ENCODE measurements around the gene IGSF3.
"Not testable (repeated sequence)": the region's sequence is repeated elsewhere in the genome, so short reads cannot be mapped to it uniquely, and the experiment has no call there.

IGSF3 gene

GRCh38 chr1:116572099-116572498, 95.4 kb downstream of the IGSF3 start:
- DNase-seq, result no peak

DNA sequence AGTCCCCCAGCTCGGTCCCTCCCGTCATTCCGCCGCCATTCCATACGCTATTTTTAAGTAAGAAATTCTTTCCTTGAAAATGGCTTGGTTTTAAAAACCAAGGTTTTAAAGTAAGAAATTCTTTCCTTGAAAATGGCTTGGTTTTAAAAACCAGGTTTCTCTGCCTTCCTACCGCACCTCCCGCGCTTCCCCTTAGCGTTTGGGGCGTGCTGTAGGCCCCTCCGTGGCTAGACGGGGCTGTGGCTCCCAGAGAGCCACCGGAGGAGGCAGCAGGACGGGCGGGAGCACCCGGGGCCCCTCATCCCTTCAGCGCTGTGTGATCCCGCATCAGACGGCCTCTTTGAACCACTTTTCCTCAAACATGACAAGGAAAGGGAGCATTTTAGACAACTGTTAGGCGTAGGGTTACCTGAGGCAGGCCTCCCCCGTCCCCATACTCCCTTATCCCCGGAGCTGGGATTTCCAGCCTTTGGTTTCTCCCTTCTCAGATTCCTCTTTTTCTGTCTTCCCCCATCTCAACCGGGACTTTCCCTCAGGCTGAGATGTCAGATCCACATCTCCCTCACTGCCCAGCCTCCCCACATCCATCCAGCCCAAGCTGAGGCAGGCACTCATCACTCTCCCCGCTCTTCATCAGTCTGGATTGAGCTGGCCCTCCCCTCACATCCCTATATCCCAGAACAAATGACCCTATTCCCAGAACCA, 96.2 kb downstream of the IGSF3 start:
- DNase-seq, result no peak

- peak; percentile 72 for DNase-seq
Measured at GRCh38 chr1:116570358-116571214, 96.9 kb downstream of the IGSF3 start, which contains the start of gene CD58. Gene CD58, minus strand, starts transcription at chr1:116571026. Its CDS starts 54 bp downstream, at chr1:116570972.

GRCh38 chr1:116569776-116570357, 97.7 kb downstream of the IGSF3 start:
- no peak for DNase-seq

- no peak for DNase-seq
Measured at GRCh38 chr1:116569381-116569670, 98.2 kb downstream of the IGSF3 start.

DNA sequence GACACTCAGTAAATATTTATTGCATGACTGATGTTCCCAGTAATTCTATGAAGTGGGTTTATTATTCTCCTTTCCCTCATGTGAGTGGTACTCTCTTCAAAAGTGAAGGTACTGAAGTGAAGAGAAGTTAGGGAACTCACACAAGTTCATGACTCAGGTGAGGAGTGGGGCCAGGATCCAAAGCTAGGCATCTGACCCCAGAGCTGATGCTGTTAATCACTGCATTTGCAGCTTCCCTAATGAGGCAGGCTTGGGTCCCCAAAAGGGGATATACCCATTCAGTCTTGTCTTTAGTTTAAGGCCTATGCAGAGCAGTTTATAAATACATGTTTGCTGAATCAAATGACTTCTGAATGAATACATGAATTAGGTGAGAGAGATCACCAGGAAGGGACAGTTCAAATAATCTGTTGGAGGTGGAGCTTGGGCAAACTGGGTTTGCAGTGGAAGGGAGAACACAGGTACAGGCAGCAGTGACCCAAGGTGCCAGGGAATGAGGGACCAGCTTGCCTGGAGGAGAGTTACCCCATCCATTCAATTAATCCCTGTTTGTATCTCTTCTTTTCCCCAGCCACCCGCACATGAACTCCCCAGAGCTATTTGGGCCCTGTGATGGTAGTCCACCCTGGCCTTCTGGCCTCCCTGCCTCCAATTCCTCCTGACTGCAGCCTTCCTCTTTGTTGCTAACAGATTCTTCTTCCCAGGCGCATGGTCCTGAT, 98.7 kb downstream of the IGSF3 start:
- DNase-seq, result no peak

GRCh38 chr1:116567790-116568661, 99.5 kb downstream of the IGSF3 start:
- no peak for DNase-seq

DNA sequence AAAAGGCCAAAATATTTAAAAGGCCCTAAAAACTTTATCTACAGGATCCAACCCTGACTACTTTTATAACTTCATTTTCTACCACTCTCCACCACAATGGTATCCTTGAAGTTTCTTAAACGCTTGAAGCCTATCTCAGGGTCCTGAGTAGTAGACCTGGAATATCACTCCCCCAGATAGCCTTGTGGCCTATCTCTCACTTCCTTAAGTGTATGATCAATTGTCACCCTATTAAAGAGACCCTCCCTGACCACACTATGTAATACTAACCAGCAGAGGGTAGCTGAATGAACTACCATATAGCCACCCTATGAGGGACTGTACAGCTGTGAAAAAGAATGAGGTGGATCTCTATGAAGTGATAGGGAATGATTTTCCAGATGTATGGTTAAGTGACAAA, 102.3 kb downstream of the IGSF3 start:
- no peak for DNase-seq

DNA sequence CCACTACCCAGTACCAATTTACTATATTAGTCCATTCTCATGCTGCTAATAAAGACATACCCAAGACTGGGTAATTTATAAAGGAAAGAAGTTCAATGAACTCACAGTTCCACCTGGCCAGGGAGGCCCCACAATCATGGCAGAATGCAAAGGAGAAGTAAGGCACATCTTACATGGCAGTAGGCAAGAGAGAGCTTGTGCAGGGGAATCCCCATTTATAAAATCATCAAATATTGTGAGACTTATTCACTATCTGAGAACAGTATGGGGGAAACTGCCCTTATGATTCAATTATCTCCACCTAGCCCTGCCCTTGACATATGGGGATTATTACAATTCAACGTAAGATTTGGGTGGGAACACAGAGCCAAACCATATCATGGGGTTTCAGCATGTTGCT, 103.1 kb downstream of the IGSF3 start:
- DNase-seq, result no peak

GRCh38 chr1:116562465-116562864, 105.1 kb downstream of the IGSF3 start:
- not testable (repeated sequence) for DNase-seq

GRCh38 chr1:116561563-116561962, 106.0 kb downstream of the IGSF3 start:
- no peak for DNase-seq

DNA sequence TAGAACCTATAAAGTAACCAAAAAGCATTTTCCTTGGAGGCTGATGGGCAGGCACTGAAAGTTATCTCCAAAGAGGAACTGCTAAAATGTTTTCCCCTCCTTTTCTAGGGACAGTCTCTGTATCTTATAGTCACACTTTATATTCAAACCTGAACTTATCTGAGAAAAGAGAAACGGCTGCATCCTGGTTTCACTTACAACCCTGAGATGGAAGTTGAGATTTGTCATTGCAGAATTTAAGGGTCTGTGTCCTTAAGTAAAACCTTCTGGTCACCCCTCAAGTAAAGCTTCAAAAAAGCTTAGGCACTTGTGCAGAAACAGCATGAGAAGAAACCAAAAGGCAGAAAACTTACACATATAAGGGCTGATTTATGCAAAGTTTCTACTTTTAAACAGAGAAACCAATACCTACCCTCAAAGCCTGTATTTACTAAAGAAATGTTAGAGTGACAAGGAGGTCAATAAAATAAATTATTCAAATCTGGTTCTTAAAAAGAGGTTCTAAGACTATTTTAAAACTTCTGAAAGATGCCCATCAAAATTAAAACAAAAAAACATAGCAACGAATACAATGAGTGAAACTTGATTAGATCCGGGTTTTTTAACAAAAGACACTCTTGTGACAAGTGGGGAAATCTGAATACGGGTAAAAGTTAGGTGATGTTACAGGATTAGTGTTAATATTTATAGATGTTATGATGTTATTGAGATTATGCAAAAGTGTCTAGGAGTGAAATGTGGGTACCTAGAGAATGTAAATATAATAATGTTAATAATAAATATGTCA, 106.6 kb downstream of the IGSF3 start:
- no peak for DNase-seq

GRCh38 chr1:116559304-116559761, 108.2 kb downstream of the IGSF3 start:
- no peak for DNase-seq

DNA sequence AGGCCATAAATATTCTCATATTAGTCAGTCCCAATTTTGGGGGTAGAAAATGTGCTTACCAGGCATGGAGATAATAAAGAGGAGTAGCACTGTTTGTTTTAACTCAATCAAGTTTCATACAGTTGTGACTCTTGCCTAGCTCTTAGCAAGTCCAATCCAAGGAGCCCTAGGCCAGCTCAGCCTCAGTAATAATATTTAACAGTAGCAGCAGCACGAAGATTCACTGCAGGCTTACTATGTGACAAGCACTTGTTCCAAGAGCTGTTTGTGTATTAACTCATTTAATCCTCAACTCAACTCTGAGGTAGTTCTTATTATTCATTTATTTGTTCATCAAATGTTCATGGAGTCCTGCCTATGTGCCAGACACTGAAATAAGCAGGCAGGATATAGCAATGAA, 109.0 kb downstream of the IGSF3 start:
- no peak for DNase-seq

GRCh38 chr1:116558140-116558549, 109.4 kb downstream of the IGSF3 start:
- no peak for DNase-seq

- DNase-seq, result no peak
Measured at GRCh38 chr1:116557323-116557878, 110.1 kb downstream of the IGSF3 start.

GRCh38 chr1:116556289-116557006, 111.1 kb downstream of the IGSF3 start:
- DNase-seq, result no peak

DNA sequence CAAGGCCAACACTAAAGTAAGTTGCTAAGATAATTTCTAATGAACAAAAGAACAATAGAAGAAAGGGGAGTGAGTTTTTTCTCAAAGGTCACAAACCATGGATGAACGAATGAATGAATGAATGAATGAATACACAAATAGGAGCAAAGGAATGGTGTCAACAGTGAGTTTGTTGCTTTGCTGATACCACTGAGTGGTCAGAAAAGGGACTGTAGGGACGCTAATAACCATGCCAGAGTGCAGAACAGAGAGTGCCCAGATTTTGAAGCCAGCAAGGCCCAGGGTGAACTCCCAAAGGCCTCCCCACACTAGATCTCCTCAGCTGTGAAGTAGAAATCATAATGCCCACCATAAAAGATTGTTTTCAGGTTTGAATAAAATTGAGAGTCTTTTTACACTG, 112.6 kb downstream of the IGSF3 start:
- no peak for DNase-seq

DNA sequence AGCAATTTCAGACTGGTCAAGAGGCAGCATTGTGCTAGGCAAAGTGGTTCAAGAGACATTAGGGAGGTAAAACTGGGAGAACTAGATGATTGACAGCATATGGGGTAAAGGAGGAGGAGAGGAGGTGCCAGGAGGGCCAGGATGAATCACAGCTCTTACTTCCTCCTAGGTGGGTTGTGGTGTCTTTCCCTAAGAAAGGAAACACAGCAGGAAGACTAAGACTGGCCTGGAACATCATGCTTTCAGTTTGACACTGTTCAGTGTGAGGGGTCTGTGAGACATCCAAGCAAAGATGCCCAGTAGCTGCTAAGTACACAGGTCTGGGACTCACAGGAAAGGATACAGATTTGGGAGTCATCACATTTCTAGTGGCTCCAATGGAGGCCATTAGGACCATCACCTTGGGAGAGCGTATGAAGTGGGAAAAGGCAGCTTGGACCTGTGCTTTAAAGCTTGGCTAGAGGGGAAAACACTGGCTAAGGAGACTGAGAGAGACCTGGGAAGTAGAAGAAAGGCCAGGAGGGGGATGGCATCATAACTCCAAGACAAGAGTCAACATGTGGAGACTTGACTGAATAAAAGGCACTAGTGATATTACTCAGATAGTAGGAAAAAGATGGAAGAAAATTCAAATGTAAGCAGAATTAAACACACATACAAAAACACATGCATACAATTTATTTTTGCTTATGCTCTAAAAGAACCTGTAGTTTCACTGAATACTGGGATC, 114.0 kb downstream of the IGSF3 start:
- no peak for DNase-seq
